Jurkat, Clone E6-1 (cell line): ENCODE data around the gene CNR2.
"Not testable (repeated sequence)": the region's sequence is repeated elsewhere in the genome, so short reads cannot be mapped to it uniquely, and the experiment has no call there.

Experiments
- DNase-seq: peaks from one replicate; pipeline ENCODE4 v3.0.0-alpha.2; 2011; ENCODE audit warnings: low read depth, low spot score
- H3K4me3 ChIP-seq: 2 replicates; pipeline ENCODE4 v1.5.1; 2011; ENCODE audit warnings: mild to moderate bottlenecking, low read length, control low read depth, moderate library complexity

Gene CNR2

DNA sequence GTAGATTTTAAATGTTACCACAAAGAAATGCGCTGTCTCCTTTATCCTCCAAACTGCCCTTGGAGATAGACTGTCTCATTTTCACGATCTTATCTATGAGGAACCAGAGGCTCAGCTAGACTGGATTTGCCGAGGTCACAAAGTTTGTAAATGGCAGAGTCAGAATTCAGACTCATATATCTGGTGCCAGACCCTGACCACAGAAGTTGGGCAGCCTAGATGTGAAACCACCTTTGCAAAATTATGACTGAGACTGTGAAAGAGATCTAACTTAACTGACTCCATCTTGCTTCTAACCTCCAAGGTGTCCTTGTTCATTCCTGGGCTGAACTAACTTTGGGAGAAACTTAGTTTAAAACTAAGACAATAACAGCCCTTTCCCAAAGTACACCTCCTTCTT lies 14.1 kb downstream of the CNR2 start:
- DNase-seq: no peak
- H3K4me3 ChIP-seq: no peak overlapping the region

DNA sequence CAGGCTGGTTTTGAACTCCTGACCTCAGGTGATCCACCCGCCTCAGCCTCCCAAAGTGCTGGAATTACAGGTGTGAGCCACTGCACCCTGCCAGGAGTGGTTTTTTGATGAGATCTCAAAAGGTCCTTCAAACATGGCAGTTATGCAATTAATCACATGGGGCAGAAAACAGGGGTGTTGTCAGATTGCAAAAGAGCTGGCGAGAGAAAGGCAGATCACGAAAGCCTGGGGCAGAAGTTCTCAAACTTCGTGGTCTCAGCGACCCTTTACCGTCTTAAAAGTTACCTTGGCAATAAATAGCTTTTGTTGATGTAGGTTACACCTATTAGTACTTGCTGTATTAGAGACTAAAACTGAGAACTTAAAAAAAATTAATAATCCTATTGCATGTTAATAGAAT lies 16.1 kb downstream of the CNR2 start:
- DNase-seq: no peak
- no peak overlapping the region for H3K4me3 ChIP-seq

DNA sequence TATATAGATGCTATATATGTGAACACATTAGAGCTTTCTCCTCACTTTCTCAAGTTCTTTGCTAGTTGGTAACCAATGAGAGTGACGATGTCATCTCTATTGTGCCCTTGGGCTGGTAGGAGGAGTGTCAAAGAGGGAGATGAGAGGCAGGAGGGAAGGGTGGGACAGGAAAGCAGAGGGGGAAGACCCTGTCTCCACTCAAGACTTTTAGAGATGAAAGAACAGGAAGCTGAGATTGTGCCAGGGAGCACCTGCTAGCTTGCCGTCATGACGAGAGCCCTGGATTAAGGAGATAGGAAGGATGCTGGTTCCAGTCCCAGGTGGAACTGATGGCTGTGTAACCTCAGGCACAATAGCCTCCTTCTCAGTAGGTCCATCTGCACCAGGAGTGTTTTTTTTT lies 16.7 kb downstream of the CNR2 start:
- peak; percentile 95 for DNase-seq
- 0 out of 2 replicates have a peak overlapping the region, but pooled peaks have one; percentile 2 for H3K4me3 ChIP-seq

DNA sequence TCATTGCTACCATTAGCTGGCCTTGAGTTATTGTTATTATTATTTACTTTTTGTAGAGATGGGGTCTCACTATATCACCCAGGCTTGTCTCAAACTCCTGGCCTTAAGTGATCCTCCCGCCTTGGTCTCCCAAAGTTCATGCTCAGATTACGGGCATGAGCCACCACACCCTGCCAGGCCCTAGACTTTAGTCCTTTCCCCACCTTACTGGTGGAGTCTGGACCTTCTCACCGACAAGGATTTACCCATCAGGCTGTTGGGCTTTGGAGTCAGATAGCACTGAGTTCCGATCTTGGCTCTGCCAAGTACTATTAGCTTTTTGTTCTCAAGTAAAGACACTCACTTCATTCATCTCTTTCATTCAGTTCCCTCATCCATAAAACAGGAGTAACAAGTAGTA lies 17.2 kb downstream of the CNR2 start:
- no peak for DNase-seq
- no peak overlapping the region for H3K4me3 ChIP-seq

DNA sequence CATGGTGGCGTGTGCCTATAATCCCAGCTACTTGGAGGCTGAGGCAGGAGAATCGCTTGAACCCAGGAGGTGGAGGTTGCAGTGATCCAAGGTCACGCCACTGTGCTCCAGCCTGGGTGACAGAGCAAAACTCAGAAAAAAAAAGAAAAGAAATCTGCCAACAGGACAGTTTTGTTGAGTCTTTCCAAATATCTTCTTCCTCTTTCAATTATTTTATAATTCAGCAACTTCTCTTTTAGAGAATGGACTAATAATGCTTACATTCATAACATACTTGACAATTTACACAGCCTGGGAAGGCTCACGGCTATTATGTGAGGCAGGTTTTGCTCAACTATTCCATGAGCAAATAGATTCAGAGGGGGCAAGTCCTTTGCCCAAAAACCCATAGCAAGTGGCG lies 18.1 kb downstream of the CNR2 start:
- no peak for DNase-seq
- no peak overlapping the region for H3K4me3 ChIP-seq

DNA sequence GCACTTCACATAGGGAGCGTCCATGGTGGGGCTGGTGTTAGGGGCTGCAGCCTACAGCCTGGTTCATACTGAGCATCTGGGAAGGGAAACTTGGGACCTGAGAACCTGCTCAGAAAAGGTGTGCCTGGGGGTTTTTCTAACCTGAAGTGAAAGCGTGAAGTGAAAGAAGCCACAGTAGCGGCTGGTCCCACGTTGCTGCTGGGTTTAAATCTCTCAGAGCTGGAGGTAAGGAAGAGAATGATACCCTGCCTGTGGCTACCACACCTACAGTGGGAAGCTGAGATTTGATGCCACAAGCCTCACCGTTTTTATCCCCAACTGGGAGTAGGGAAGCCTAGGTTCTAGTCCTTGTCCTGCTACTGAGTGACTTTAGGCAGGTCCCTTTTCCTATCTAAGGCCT lies 24.1 kb downstream of the CNR2 start:
- H3K4me3 ChIP-seq: no peak overlapping the region
- DNase-seq: no peak

DNA sequence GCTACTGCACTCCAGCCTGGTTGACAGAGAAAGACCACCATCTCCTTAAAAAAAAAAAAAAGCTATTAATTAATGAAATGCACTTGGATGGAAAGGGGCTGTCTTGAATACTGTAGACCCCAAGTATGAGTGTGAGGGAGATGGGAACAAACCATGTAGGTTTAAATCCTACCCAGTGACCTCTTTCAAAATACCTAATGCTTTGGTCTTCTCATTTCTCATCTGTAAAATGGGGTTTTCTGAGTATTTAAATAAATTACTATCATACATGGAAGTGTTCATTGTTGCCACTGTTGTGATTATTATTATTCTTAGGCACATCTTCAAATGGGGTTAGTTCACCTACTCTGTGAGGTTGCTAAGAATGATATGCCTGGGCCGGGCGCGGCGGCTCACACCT lies 27.9 kb downstream of the CNR2 start:
- H3K4me3 ChIP-seq: no peak overlapping the region
- no peak for DNase-seq

DNA sequence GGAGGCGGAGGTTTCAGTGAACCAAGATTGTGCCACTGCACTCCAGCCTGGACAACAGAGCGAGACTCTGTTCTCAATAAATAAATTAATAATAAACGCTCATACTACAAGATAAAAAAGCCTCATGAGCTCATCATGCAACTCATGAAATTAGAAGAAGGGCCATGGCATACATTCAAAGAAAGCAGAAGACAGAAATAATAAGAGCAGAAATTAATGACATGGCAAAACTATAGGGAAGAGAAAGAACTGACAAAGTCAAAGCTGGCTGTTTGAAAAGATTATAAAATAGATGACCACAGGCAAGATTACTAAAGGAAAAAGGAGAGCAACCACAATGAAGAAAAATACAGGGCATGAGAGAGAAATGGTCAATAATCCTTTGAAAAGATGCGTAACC lies 30.4 kb downstream of the CNR2 start:
- no peak overlapping the region for H3K4me3 ChIP-seq
- no peak for DNase-seq

DNA sequence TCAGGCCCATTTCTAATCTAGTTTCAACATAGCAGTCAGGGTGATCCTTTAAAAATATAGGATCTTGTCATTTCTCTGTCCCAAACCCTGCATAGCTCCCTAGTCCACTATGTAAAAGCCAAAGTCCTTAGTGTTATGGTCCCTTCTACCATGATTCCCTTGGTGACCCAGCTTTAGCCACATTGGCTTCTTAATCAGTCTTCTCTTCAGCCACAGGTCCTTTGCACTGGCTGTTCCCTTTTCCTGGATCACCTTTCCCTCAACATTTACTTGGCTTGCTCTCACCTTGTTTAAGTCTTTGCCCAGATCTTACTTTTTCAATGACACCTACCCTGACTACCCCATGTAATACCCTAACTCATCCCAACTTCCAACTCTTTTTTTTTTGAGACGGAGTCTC lies 33.4 kb downstream of the CNR2 start:
- DNase-seq: no peak
- no peak overlapping the region for H3K4me3 ChIP-seq

DNA sequence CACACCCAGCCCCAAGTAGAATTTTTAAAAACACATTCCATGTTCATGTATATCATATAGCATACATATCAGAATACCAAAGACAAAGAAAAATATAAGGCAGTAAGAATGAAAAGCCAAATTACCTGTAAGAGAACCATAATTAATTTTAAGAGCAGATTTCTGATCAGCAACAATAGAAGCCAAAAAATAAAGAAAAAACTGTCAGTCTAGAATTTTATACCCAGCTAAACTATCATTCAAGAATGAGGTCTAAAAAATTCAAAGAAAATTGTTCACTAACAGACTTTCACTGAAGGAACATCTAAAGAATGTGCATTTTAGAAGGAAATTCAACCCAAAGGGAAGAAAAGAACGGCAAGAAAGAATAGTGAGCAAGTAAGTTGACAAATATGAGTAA lies 34.5 kb downstream of the CNR2 start:
- DNase-seq: no peak
- H3K4me3 ChIP-seq: no peak overlapping the region

DNA sequence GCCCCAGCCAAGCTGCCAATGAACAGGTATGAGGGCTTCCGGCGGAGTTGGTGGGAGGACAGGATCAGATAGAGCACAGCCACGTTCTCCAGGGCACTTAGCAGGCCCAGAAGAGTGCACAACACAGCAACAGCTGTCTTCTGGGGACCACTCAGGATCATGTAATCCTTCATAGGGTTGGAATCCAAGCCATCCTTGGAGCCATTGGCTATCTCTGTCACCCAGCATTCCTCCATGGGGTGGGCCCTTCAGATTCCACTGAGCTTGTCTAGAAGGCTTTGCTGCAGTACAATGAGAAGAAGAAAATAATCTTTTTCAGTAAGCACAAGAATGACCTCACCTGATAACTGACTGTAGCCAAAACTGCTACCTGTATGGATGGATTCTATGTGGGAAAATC lies 37.8 kb downstream of the CNR2 start:
- no peak for DNase-seq
- no peak overlapping the region for H3K4me3 ChIP-seq

DNA sequence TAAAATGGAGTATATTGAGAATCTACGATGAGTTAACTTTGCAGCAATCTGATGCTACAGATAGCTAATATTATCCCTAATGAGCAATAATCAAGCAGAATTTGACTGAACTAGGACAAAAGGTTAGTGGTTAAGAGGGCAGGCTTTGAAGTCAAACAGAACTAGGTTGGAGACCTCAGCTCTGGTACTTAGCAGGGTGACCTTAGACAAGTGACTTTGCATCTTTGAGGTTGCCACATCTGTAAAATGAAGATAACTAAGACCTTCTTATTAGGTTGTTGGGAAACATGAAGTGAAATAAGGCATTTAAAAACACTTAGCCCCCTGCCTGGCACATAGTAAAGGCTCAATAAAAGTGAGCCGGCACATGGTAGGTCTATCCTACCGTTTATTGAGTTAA lies 40.7 kb downstream of the CNR2 start:
- H3K4me3 ChIP-seq: no peak overlapping the region
- DNase-seq: no peak

DNA sequence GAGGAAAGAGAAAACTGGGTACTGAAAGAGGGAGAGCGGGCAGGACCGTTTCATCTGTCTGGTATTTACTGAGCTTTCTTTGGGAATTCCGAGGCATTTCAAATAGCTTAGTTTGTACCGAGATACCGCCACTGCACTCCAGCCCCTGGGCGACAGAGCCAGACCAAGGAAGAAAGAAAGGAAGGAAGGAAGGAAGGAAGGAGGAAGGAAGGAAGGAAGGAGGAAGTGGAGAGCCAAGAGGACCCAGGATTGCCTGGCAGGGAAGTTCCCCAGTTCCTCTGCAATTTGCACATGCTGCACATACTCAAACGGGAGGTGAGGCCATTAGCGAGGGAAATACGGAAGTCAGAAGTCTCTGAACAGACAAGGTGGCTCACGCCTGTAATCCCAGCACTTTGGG lies 44.1 kb downstream of the CNR2 start:
- no peak for DNase-seq
- H3K4me3 ChIP-seq: no peak overlapping the region

DNA sequence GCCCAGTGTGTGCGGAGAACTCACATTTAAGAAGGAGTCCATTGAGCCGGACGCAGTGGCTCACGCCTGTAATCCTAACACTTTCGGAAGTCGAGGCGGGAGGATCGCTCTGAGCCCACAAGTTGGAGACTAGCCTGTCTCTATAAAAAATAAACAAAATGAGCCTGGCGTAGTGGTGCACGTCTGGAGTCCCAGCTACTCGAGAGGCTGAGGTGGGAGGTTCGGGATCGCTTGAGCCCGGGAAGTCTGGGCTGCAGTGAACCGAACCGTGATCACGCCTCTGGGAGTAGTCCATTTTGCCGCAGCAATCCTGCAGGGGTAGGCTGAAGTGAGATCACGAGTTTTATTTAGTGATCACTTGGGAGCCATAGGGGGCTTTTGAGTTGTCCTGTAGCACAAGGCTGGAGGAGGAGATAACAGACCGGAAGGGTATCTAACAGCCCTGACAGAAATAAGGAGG lies 44.6 kb downstream of the CNR2 start:
- peak overlapping the region; percentile 76 for H3K4me3 ChIP-seq
- no peak for DNase-seq

DNA sequence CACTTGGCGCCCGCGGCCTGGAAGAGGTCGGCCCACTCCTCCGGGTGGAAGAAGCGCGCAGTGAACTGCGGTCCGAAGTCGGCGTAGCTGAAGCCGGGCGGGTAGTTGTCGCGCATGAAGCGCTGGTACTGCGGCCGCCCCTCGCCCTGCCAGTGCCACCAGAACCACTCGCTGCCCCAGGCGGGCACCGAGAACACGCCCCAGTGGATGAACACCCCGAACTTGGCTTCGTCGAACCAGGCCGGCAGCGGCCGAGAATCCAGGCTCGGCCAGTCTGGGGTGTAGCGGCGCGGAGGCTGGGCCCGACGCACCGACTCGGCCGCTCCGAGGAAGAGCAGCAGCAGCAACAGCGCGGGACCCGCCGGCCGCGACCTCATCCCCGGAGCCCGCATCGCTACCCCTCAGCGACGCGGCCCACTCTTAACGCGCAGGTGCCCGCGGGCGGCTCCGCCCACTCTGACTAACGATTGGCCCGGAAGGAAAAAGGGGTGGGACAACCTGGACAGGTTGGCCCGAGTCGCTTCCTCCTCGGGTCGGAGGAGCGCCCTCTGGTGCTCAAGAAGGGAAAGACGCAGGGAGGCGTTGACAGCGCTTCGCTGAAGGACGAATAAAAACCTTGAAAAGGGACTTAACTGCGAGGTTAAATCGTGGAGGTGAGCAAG lies 45.1 kb downstream of the CNR2 start, which contains the start of gene FUCA1:
Gene FUCA1, minus strand, starts transcription at position 396 of the 662 bp plus-strand sequence. Its CDS starts 4 bp downstream, at position 392.
- peak within 1 kb of the TSS; percentile 76 for H3K4me3 ChIP-seq
- DNase-seq: peak; percentile 92

DNA sequence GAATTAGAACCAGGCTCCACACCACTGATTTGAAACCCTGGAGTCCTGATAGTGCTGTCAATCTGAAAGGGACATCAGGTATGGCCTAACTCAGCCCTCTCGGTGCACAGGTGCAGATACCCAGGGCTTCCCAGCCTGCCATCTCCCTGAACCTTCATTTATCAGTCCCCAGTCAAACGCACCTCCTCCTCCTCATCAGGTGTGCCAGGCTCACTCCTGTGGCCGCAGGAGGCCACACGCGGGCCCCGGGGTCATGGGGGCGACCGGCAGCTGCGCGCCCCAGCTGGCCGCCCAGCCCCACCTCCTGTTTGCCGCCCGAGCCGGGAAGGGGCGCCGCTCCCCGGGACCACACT lies 45.6 kb downstream of the CNR2 start:
- H3K4me3 ChIP-seq: peak overlapping the region; percentile 76
- no peak for DNase-seq

DNA sequence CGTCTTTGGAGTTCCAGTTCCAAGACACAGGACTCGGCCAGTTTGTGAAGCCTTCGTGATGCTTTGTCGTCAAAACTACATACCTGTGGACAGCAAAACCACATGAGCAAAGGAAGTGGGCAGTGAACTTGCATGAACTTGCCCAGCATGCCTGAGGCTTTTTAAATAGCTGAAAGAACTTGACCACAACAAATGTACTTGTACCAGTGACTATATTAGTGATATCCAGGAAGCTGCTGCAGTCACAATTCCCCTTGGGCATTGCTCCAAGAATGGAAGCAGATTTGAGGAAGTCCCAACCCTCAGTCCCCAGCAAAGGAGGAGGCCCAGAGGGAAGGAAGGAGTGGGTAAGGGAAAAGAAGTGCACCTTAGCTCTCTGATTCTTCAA lies 47.6 kb downstream of the CNR2 start:
- no peak overlapping the region for H3K4me3 ChIP-seq
- DNase-seq: no peak

DNA sequence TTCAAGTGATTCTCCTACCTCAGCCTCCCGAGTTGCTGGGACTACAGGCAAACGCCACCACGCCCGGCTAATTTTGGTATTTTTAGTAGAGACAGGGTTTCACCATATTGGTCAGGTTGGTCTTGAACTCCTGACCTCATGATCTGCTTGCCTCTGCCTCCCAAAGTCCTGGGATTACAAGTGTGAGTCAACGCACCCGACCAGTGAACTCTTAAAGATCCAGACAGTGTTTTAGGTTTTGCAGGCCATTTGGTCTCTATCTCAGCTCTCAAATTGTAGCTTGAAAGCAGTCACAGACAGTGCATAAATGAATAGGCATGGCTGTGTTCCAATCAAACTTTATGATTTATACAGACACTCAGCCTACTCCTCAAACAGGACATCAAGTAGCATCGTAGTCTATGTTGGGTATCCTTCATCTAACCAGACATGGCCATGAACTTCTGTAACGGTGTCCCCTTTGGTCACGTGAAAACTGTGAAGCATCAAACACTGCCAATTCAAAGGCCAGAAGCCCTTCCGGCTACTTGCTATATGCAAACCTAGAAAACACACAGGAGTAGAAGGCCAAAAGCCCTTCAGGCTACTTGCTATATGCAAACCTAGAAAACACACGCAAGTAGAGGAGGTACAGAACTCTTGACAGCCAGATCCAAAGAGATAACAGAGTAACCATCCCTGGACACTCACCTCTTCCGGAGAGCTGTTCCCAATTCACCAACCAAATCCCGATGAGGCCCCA lies 48.2 kb downstream of the CNR2 start:
- no peak overlapping the region for H3K4me3 ChIP-seq
- no peak for DNase-seq

DNA sequence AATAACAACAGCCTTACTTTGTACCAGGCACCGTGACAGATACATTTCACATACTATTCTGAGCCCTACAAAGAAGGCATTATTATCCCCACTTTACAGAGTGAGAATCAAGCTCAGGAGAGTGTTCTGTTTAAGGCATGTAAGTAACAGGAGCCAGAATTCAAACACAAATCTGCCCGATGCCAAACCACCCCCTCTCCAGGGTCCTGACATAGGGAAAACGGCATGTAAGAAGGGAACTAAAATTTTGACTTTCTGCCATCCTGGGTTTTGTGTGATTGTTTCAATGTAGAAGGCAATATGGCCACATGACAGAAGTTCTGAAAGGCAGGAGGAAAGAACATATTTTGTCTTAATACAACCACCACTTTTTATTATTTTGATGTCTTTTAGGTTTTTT lies 50.5 kb downstream of the CNR2 start:
- DNase-seq: no peak
- no peak overlapping the region for H3K4me3 ChIP-seq

DNA sequence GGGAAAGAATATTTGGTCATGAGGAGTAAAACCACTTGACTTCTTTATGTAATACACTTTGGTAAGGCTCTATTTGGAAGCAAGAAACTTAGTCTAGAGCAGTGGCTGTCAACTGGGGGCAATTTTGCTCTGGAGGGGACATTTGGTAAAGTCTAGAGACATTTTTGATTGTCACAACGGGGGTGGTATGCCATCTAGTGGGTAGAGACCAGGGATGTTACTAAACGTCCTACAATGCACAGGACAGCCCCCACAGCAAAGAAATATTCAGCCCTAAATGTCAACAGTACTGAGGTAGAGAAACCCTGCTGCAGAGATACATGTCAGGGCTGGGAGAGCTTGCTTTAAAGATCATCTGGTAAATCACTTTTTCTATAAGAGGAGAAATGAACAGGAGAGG lies 58.6 kb downstream of the CNR2 start:
- H3K4me3 ChIP-seq: no peak overlapping the region
- DNase-seq: peak; percentile 17

DNA sequence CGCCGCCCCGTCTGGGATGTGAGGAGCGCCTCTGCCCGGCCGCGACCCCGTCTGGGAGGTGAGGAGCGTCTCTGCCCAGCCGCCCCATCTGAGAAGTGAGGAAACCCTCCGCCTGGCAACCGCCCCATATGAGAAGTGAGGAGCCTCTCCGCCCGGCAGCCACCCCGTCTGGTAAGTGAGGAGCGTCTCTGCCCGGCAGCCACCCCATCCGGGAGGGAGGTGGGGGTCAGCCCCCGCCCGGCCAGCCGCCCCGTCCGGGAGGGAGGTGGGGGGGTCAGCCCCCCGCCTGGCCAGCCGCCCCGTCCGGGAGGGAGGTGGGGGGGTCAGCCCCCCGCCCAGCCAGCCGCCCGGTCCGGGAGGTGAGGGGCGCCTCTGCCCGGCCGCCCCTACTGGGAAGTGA lies 60.0 kb downstream of the CNR2 start:
- H3K4me3 ChIP-seq, DNase-seq: not testable (repeated sequence)
